Loucy (cell line): ENCODE measurements around the gene IRAK1.

Source experiments
- EZH2phosphoT487 ChIP-seq: fragments of 200-600 bp; IDR thresholded peaks from 2 replicates; pipeline ENCODE4 v1.6.1; 2018; ENCODE audit warnings: antibody characterized with exemption, mild to moderate bottlenecking, moderate library complexity, borderline replicate concordance
- TF ChIP-seq, protein P1 (sequence below): fragments of 200-600 bp; sonication (generic); conservative IDR thresholded peaks from 2 replicates; pipeline ENCODE4 v1.5.1; 2014; ENCODE audit warnings: mild to moderate bottlenecking, antibody characterized with exemption, low read length

- TF ChIP-seq, protein P1, sequence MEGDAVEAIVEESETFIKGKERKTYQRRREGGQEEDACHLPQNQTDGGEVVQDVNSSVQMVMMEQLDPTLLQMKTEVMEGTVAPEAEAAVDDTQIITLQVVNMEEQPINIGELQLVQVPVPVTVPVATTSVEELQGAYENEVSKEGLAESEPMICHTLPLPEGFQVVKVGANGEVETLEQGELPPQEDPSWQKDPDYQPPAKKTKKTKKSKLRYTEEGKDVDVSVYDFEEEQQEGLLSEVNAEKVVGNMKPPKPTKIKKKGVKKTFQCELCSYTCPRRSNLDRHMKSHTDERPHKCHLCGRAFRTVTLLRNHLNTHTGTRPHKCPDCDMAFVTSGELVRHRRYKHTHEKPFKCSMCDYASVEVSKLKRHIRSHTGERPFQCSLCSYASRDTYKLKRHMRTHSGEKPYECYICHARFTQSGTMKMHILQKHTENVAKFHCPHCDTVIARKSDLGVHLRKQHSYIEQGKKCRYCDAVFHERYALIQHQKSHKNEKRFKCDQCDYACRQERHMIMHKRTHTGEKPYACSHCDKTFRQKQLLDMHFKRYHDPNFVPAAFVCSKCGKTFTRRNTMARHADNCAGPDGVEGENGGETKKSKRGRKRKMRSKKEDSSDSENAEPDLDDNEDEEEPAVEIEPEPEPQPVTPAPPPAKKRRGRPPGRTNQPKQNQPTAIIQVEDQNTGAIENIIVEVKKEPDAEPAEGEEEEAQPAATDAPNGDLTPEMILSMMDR: no peak
- no peak for TF ChIP-seq EZH2phosphoT487
Observed at GRCh38 chrX:153993978-153994377, 25.7 kb downstream of the IRAK1 start.
